Stimulated activated CD4-positive, alpha-beta T cell treated with anti-CD3 and anti-CD28 coated beads, Interleukin-12 subunit alpha, Interleukin-12 subunit beta, amount 100 ng/mL, for 4 hours (primary cell): ENCODE results near the gene PRKCE.

Experiments used
- DNase-seq: peaks from one replicate; pipeline ENCODE4 v3.0.0-alpha.2; 2020

PRKCE gene

DNA sequence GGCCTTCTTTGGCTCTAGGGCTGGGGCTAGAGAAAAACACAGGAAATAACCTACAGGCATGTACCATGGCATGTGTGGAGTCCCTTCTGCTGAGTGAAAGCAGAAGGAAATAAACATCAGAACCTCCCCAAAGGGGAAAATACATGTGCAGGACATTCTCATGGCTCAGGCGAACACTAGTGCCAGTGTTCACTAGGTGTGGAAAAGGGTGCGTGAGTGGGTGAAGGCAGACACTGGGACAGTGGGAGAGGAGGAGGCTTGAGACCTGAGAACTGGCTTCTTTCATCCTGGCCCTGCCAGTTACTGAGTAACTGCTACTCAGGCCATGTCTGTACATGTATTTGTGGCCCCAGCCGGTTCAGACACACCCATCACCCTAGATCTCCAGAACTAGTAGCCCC lies 268.2 kb downstream of the PRKCE start:
- DNase-seq, result no peak

DNA sequence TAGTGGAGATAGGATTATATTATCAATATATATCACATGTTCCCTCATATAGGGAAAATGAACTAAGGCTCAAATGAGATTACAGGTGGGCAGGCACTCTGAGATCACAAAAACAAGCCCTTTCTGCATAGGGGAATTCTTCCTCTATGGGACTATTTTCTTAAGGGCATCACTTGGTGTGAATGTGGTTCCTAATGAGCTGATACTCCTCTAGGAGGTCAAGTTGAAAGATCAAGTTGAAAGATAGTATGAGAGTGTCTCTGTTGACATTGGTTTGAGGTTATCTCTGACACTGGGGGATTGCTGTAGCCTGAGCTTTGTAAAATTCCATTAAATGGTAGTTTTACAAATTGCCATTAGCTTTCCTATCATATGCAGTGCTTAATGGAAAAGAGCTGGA lies 270.4 kb downstream of the PRKCE start:
- DNase-seq, result no peak

DNA sequence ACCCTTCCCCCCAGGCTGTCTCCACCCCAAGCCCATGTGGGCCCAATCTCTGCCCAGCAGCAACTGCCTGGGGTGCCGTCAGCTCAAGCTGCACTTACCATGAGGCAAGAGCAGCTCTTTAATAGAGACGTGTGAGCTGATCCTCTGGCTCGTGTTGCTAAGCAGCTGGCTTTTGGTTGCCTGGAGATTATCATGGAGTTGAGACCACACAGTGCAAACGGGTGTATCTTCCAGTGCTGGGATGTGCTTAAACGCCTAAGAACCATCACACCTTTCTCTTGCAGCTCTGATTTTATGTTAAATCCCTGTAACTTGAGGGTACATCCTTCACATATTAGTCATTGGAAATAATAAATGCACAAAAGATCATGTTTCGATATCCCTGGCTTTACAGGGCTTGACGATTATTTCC lies 271.1 kb downstream of the PRKCE start:
- no peak for DNase-seq

DNA sequence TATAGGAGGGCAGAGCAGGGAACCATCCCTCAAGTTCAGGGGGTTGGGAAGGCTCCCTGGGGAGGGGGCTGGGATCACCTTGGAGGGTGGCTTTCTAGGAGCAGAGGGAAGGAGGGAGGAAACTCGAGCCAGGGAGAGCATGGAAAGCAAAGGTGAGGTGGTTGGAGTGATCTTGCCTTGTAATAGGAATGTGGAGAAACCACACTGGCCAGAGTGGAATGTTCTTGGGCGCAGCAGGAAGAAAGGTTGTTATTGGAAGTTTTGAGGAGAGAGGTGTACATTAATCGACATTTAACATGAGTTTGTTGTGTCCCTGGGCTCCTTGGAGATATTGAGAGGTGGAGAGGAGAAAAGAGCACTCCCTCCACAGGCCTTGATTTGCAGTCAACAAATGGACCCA lies 272.2 kb downstream of the PRKCE start:
- no peak for DNase-seq

DNA sequence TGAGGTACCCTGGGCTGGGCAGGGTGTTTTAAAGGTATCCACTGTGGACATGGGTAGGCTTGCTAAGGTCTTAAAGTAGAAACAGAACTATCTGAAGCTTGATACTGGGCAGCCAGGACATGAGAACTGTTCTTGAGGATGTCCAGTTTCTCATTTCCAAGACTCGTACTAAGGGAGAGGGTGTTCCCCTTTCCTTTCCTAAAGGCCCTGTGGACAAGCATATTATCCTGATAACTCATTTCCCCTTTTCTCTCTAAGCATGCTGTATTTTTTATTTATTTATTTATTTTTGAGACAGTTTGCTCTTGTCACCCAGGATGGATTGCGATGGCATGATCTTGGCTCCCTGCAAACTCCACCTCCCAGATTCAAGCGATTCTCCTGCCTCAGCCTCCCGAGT lies 273.6 kb downstream of the PRKCE start:
- DNase-seq, result no peak

DNA sequence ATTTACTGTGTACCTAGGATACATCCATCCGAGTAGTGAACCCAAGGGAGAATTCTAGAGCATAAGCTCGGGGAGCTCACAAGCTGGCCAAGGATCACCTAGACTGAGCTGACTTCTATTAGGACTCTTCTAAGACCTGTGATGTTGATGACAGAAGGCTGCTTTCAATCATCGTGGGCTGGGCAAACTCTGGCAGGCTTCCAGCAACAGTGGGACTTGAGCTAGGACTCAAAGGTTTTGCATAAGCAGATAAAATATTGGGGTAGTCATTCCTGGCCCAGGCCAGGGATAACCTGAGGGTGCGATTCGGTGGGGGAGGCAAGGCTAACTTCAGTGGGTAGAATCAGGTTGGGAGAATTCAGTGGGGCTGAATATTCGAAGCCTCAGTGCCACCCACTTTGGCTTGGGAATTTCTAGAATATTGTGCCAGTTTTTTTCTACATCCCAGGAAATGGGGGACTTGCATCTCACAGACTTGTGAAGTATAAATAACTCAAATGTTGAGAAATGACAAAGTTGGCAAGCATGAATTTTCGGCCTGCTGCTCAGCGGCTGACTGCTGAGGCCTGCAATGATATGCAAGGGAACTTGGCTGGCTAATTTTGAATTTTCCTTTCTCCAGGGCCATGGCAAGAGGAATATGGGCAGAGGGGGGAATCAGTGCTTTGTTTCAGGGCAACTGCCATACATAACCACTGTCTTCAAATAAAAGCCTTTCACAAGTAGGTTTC lies 274.3 kb downstream of the PRKCE start:
- DNase-seq, result no peak

DNA sequence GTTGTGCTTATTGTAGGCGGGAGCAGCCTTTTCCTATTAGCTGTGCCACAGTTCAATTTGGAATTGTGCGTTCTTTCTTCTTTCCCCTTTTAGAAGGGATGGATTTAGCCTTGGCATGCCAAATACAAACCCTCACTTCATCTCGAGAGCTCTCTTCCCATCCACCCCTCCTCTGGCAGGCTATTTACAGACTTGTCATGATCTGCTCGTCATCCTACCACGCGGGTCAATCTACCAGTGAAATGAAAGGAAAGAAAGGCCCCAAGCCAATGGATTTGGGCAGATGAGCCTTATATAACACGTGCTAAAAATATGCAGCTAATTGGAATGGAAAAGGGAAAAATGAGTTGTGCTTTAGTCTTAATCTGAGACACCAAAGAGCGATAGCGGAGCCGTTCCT lies 277.5 kb downstream of the PRKCE start:
- no peak for DNase-seq

DNA sequence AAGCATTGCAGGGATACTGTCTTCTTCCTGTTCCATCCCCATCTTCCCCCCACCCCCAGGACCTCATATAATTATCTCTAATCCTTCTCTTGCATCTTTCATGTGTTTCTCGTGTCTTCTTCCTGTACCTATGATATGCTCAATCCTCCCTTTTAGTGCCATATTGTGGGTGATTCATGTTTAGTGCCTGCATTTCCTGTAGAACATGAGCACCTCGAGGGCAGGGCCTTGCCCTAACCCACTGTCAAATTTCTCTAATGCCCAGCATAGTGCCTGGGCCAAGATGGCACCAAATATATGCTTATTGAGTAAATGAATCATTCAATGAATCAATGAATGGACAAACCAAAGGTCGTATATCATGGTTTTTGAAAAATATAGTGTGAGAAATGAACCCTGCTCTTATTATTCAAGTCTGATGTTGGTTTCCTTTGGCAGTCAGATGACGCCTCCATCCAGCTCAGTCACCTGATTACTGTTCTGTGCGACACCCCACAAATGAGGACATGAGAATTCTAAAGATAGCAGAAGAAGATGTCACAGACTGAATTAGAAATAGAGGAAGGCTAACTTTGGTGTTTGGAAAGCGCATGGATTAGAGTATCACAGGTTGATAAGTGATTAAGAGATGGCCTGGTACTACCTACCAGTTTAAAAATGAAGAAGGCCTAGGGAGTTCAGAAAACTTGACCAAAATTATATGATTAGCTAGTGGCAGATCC lies 278.4 kb downstream of the PRKCE start:
- DNase-seq, result no peak

DNA sequence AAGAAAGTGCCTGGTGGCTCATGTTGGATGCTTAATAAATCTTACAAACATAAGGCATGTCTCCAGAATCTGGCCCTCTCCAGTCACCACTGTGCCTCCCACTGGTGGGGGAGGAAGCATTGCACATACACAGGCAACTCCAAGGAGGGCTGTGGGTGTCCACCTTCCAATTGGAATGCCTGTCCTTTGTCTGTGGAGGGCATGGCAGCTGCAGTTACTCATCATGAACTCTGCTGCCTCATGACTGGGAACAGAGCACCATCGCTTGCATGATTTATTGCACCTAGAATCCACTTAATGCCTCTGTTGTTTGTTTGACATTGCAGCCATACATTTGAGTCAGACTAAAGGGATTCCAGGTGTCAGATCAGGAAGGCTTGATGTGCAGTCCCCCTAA lies 278.9 kb downstream of the PRKCE start:
- DNase-seq, result no peak

DNA sequence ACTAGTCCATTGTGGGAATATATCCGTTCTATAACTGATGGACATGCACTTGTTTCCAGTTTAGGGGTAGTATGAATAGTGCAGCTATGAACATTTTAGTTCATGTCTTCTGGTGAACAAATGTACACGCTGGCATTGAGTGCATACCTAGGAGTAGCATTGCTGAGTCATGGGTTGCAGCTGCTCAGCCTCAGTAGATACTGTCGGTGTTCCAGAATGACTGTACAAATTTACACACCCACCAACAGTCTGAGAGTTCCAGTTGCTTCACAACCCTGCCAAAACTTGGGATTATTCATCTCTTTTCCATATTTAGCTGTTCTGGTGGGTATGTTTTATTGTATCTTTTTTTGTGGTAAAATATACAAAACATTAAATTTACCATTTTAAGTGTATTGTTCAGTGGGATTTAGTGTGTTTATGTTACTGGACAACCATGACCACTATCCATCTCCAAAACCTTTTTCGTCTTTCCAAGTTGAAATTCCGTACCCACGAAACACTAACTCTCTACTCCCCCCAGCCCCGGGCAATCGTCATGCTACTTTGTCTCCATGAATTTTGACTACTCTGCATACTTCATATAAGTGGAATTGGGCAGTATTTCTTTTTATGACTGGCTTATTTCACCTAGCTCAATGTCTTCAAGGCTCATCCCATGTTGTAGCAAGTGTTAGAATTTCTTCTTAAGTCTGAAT lies 281.0 kb downstream of the PRKCE start:
- no peak for DNase-seq

DNA sequence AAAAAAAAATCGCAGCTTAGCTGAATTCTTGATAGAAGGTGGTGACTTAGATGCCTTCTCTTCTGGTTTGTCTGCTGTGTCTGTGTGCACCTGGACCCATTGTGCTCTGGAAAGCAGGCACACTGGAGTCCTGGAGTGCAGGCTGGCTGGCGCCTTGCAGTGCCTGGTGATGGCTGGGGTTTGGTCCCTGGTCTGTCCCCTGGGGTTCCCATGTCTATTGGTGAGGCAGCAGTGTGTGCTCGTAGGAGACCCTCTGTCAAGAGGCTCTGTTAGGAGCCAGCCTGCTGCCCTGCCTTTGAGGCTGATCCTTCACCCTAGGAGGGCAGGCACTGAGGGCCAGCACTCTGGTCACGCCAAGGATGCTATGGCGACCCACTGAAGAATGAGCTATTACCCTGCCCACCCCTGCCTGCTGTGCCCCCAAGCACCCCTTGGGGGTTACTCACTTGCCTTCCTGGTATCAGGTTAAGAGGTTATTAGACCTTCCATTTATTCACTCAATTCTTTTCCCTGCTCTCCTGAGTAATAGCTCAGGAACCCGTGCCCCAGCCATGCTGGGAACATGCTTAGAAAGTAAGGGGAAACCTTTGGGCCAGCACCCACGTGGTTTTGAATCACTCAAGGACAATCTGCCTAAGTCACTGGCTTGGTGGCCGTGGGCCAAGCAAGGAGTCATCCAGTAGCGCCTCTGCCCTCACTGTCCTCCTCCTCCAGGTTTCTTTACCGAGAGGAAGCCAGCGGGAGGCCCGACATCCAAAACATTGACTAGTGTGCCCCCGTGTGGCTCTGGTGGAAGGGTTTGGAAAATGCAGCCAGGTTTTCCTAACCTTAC lies 284.5 kb downstream of the PRKCE start:
- peak; percentile 23 for DNase-seq

DNA sequence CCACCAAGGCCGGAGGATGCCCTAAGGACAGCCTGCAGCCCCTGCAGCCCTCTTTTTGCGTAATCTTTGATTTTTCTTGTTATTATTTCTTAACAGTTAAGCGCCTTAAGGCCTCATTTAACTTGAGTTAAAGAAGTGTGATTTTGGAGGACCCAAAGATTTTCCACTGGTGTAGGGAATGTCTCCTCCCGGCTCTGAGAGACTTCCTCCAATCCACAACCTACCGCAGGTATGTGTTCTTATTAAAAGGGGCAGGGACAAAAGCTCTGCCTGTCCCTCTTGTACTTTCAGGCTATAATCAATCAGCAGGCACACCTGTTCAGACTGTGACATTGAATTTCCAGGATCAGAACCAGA lies 285.1 kb downstream of the PRKCE start:
- no peak for DNase-seq

DNA sequence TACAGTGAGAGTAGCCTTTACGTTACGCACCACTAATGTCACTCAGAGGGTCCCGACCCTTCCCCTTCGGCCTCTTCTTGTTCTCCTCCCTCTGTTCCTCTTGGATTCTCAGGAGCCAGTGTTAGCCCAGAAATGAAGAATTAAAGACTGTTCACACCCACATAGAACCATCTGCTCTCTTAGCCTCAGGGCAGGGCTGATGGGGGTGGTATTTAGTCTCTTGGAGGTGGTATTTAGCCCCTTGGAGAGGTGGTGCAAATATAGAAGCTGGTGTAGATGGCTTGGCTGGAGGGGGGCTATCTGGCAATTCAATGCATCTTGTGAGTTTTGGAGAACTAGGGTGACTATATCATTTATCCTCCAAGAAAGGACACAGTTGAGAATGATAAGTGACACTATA lies 286.5 kb downstream of the PRKCE start:
- no peak for DNase-seq

DNA sequence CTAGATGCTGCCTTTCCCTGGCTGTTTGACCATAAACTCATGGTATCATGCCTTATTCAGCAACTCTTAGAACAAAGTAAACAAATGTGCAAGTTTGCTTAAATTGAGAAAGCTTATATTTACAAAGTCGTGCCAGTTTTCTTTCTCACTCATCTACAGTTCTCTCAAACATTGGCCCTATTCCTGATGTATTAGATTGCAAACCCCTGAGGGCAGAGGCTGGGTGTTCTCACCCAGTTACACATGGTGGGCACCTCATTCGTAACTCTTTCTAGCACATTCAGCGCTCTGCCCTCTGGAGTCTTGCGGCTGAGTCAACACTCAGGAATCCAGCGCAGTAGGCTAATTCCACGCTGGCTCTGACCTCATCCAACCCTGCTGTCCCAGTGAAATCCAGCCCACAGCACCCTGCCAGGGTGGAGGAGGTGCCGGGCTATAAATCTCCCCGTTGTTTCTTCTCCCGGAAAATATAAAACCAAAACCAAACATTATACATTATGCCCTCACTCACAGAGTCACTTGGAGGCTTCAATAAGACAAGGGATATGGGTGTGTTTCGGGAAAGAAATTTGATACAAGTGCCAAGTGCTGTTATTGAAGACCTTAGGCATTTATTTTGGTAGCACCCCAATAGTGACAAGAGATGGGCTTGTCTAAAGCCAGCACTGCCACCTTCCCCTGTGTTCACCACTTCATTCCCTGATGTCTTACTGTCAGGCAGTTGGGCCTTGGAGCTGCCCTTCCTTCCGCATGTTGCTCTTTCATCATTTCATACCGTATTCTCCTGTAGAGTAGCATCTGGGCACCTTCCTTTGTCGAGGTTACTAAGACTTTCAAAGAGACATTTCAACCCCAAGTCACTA lies 287.4 kb downstream of the PRKCE start:
- no peak for DNase-seq

DNA sequence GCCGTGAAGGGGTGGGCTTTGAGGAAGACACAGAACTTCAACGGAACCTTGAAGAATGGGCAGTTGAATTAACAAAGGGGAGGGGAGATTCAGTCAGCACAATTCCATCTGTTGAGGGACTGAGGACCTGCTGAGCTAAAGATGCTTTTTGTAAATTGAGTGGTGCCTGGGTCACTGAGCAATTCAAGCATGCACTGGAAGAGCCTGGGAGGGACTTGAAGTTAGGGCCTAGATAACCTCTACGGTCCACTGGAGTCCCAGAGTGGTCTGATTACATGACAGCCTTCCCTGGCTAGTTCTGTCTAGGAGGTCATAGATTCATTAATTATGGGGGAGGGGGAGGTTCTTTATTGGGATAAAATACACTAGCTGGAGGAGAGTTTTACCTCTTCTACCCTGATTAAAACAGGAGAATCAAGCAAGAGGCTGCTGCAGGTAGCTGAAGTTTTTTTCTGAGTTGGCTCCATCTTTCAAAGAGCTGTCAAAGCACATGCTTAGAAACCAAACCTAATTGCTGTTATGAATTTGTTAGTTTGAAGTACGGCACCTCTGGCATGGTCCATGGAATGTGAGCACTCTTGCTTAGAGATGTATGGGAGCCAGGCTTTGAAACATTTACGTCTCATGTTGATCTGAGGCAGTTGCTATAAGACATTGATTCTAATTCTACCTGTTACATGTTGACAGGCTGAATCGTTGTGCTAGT lies 290.2 kb downstream of the PRKCE start:
- DNase-seq, result no peak

DNA sequence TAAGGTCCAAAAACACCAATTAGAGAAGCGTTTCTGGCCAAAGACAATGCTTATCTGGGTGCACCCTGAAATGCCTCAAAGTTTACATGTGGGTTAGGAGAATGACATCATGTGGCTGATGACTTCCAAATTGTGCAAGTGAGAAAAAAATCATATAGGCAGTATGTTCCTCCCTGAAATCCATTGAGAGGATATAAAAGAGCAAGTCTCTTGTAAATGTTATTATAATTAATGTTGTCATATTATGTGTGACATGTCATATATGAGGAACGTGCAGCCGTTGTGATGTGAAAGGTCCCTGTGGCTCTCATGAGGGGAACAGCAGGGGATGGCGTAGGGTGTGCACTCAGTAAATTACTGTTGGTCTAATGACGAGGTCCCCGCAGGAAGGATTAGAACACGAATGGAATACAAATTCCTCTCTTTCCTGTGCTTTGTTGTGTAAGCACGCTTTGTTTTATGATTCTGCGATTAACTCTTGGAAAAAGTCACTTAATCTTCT lies 290.8 kb downstream of the PRKCE start:
- no peak for DNase-seq

DNA sequence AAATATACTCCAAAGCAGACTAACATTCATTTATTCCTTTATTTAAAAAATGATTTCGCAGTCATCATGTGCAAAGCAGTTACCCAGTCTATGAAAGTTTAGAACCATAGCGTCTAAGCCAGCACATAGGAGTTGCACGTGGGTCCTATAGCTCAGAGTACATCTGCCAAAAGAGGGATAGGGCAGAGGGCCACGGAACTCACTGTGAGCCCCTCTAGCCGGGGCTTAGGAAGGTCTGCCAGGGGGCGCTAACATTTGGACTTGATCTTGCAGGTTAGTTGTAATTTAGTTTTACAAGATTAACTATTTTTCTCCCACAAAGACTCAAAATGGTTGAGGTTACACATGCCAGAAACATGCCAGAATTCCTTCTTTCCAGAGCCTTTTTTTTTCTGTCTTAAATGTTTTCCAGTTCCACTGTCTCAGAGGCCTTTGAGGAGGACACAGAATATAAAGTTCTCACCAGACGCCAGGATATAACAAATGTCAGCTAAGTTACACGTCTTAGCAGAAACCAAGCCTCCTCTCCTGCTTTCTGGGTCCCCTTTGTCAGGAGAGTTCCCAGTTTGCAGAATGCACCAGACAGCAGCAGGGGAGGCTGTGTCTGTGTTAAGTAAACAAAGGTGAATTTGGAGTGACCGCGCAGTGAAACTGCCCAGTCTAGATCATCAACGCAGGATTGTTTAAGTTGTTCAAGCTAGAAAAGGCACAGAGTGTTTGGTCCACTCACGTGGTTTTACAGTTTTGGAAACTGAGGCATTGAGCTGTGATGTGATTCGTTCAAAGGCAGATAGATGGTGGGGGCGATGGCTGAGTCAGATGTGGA lies 292.0 kb downstream of the PRKCE start:
- no peak for DNase-seq

DNA sequence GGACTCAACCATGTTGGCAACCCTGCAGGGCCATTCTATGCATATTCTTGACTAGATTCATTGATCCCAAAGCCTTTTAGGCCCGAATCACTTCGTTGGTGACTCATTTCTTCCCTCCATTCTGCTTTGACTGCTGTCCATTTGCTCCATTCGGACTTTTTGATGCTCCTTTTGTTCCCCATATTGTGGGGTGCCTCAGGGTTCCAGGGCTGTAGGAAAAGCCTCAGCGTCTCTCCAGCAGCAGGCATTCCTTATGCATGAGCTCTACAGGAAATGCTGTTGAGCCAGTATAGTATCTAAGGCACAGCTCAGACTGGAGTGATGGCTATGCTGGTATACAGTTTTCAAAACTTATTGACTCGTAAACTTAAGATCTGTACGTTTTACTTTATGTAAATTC lies 292.6 kb downstream of the PRKCE start:
- DNase-seq, result no peak

DNA sequence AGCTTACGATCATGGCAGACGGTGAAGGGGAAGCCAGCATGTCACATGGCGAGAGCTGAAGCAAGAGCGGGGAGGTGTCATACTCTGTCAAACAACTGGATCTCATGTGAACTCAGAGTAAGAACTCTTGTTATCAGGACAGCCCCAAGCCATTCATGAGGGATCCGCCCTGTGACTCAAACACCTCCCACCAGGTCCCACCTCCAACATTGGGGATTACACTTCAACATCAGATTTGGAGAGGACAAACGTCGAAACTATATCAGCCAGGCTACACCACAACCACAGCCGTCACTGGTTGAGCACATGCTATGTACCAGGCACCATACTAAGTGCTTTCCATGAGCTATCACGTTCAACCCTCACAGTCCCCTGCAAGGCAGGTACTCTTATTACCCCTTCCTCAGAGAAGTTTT lies 293.8 kb downstream of the PRKCE start:
- DNase-seq, result no peak

DNA sequence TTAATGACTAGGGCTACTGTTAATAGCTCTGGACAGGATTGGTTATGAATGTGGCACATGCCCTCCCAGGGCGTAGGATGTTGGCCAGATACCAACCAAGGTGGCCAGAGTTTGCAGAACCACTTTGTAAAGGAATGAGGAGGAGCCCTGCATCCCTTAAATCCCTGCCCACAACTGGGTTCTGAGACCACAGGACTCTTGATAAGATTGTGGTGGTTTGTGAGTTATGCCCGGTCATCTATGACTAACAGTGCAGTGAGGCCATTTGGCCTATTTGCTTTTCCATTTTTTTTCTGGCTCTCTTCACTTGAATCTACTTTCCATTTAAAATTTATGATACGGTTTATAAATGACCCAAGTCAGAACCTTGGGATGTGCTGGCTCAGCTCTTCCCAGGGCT lies 294.5 kb downstream of the PRKCE start:
- no peak for DNase-seq

DNA sequence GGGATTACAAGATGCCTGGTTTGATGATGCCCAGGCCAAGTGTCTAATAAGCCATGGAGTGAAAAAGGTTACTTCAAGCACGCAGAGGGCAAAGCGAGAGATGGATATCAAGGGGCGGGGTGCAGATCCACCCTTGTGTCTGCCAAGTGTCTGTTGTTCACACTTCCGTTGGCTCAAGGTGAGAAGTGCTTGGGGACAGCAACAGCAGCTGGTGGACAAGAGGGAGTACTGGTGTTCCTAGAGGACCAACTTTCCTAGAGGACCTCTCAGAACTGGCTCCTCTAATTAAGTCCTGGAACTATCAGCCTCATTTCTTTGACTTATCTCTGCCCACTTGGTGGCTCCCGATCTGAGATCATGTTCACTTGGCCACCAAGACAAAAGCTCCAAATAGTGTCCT lies 299.1 kb downstream of the PRKCE start:
- no peak for DNase-seq
